HL-60 (cell line): ENCODE data around the gene CSF1R.

Source experiments
- DNase-seq, 2 experiments: peaks; one replicate each; pipeline ENCODE4 v3.0.0-alpha.2; 2010 to 2020; ENCODE audit warnings: low read depth in 1 of 2, low spot score in 1 of 2
- H3K27ac ChIP-seq: fragments of 250-450 bp; sonication (Bioruptor Pico); replicated peaks from 2 replicates; pipeline ENCODE4 v1.5.1; 2020; ENCODE audit warnings: mild to moderate bottlenecking, moderate library complexity
- H3K27me3 ChIP-seq: fragments of 250-450 bp; sonication (Bioruptor Pico); 2 replicates; pipeline ENCODE4 v1.5.1; 2021; ENCODE audit warnings: mild to moderate bottlenecking, moderate library complexity; ENCODE audit not compliant: insufficient read depth, poor library complexity, severe bottlenecking
- H3K4me3 ChIP-seq: replicated peaks from 2 replicates; pipeline ENCODE4 v1.5.1; 2011; ENCODE audit warnings: mild to moderate bottlenecking, control low read depth, low read length; ENCODE audit not compliant: insufficient read depth
- CTCF ChIP-seq: IDR thresholded peaks from one replicate; pipeline ENCODE4 v1.5.1; 2011; ENCODE audit warnings: low read length, control low read depth, inconsistent platforms; ENCODE audit not compliant: insufficient read depth
- GABPA ChIP-seq: IDR thresholded peaks from 2 replicates; pipeline ENCODE4 v1.6.1; 2012; ENCODE audit warnings: low read depth
- POLR2AphosphoS5 ChIP-seq: IDR thresholded peaks from 2 replicates; pipeline ENCODE4 v1.6.1; 2012; ENCODE audit warnings: low read depth
- REST ChIP-seq: IDR thresholded peaks from 2 replicates; pipeline ENCODE4 v1.6.1; 2012; ENCODE audit warnings: low read depth; ENCODE audit not compliant: insufficient replicate concordance
- SPI1 ChIP-seq: IDR thresholded peaks from 2 replicates; pipeline ENCODE4 v1.6.1; 2012; ENCODE audit warnings: low read depth, mild to moderate bottlenecking, borderline replicate concordance
- long read RNA-seq: library from polyadenylated mRNA; unstranded; transcript quantifications from one replicate; pipeline ENCODE4 v2.0.0, GENCODE V29; 2020

Gene CSF1R
- long read RNA-seq, partial matches to known transcripts, result 0 of 1 reads
- long read RNA-seq, other reads (novel, unspliced or antisense), result 1 of 1 reads

- H3K27ac ChIP-seq, result no peak within 1 kb of the TSS
- H3K4me3 ChIP-seq, result peak within 1 kb of the TSS; percentile 38
- TF ChIP-seq REST, result no peak
- no peak for TF ChIP-seq POLR2AphosphoS5
- peak; percentile 78; the same call in 1 of the 2 replicates for TF ChIP-seq SPI1
- TF ChIP-seq GABPA, result no peak
- TF ChIP-seq CTCF, result no peak
- no peaks in the 10 kb centered on the region for H3K27me3 ChIP-seq
- DNase-seq, result peak in 1 of 2 experiments; percentile 79
Observed at GRCh38 chr5:150085950-150086715, at the start of gene CSF1R. Gene CSF1R, minus strand, starts transcription at chr5:150086554. Its CDS starts 127 bp downstream, at chr5:150086427.

- H3K27me3 ChIP-seq, result no peaks in the 10 kb centered on the region
- no peak overlapping the region for H3K4me3 ChIP-seq
- no peak overlapping the region for H3K27ac ChIP-seq
- DNase-seq, result no peak
- no peak for TF ChIP-seq SPI1
- TF ChIP-seq CTCF, result no peak
- no peak for TF ChIP-seq REST
- no peak for TF ChIP-seq POLR2AphosphoS5
- no peak for TF ChIP-seq GABPA
Observed at GRCh38 chr5:150135557-150136304, 49.4 kb upstream of the CSF1R start.

DNA sequence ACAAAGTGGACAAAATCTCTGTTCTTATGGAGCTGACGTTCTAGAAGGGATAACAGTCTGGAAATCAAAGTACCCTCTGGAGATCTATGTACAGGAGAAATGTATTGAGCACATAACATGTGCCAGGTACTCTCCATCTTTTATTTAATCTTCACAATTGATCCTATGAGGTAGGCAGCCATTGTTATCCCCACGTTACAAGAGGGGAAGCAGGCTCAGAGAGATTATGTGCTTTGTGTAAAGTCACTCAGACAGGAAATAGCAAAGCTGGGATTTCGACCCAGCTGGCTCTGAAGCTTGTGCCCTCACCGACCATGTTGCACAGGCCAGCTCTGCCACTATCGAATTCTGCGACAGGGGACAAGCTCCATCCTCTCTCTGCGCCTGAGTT, 47.8 kb upstream of the CSF1R start:
- Histone ChIP-seq H3K4me3 (no peak overlapping the region), H3K27ac (no peak overlapping the region), H3K27me3 (no peaks in the 10 kb centered on the region)
- TF ChIP-seq SPI1 (no peak), CTCF (no peak), REST (no peak), POLR2AphosphoS5 (no peak), GABPA (no peak)
- DNase-seq, result no peak
